HepG2 (cell line): ENCODE results near the gene EVL. TPM values are rescaled to one million over a fixed set of nuclear protein-coding genes. Genes with fewer than 3 reads are reported as not detected.

Experiments used
- ATAC-seq: fragments of 200-7000 bp; cut with Tn5 transposase; 3 replicates; pipeline ENCODE4 v1.9.1; 2020; ENCODE audit warnings: mild to moderate bottlenecking, moderate library complexity
- BruUV-seq: library from RNA; stranded (reverse); fragments of 400-500 nt; replicated peaks from 2 replicates; lab custom pipeline; 2021; lab: Mats Ljungman, UMichigan
- CTCF ChIA-PET: fragments of 300-600 bp; formaldehyde crosslinking; extraction: SDS; loops from one replicate; lab custom pipeline; 2021; ENCODE audit warnings: low total read pairs, inconsistent platforms, low intra/inter-chr PET ratio; lab: Yijun Ruan, JAX
- POLR2A ChIA-PET: fragments of 350-600 bp; sonication (Branson Sonifier 250); formaldehyde crosslinking; loops from one replicate; lab custom pipeline; 2020; ENCODE audit warnings: antibody characterized with exemption, inconsistent platforms; lab: Yijun Ruan, JAX
- DNase-seq: peaks from one replicate; pipeline ENCODE4 v3.0.0-alpha.2; 2015; ENCODE audit warnings: low spot score
- FAIRE-seq: peaks from 3 replicates; lab custom pipeline; 2011; peaks lifted over from hg19 to GRCh38; lab: Jason Lieb, UNC
- H2AFZ ChIP-seq: one replicate; pipeline ENCODE4 v1.6.1; 2011; ENCODE audit warnings: low read length, inconsistent platforms
- H3K27ac ChIP-seq: fragments of 300-600 bp; 3 replicates; pipeline ENCODE4 v1.8.0; 2011; ENCODE audit warnings: mixed run types, mild to moderate bottlenecking, mixed read lengths, low read length, inconsistent platforms; ENCODE audit not compliant: insufficient read depth; ENCODE audit errors: extremely low read length
- H3K27me3 ChIP-seq, 2 experiments: fragments of 200-600 bp in 1 of 2; 2 replicates in 1 of 2; 3 replicates in 1 of 2; pipeline versions ENCODE4 v1.6.0 to v1.8.0; 2011; ENCODE audit warnings: low read length in 2 of 2, mild to moderate bottlenecking in 2 of 2, moderate library complexity in 2 of 2, inconsistent platforms in 1 of 2; ENCODE audit not compliant: insufficient read depth in 2 of 2, control insufficient read depth in 1 of 2
- H3K36me3 ChIP-seq, 2 experiments: fragments of 200-600 bp in 1 of 2; replicated peaks in 1 of 2; 2 replicates in 1 of 2; 3 replicates in 1 of 2; pipeline versions ENCODE4 v1.5.1 to v1.8.0; 2011; ENCODE audit warnings: low read length in 2 of 2, inconsistent platforms in 1 of 2; ENCODE audit not compliant: insufficient read depth in 2 of 2, control insufficient read depth in 1 of 2
- H3K4me1 ChIP-seq: 2 replicates; pipeline ENCODE4 v1.5.1; 2012; ENCODE audit warnings: low read length, inconsistent platforms; ENCODE audit not compliant: insufficient read depth
- H3K4me2 ChIP-seq: 2 replicates; pipeline ENCODE4 v1.6.0; 2011; ENCODE audit warnings: low read depth, low read length, inconsistent platforms
- H3K4me3 ChIP-seq, 3 experiments: fragments of 200-600 bp in 1 of 3; sonication (generic), shearing (Covaris generic) in 1 of 3; replicated peaks in 1 of 3; 2 replicates each; pipeline ENCODE4 v1.5.1; 2011 to 2016; ENCODE audit warnings: low read length in 3 of 3, inconsistent platforms in 2 of 3, low read depth in 2 of 3, mild to moderate bottlenecking in 2 of 3, control low read depth in 1 of 3, mixed read lengths in 1 of 3; ENCODE audit not compliant: insufficient read depth in 1 of 3
- H3K79me2 ChIP-seq: one replicate; pipeline ENCODE4 v1.6.1; 2011; ENCODE audit warnings: low read length, inconsistent platforms; ENCODE audit not compliant: insufficient read depth
- H3K9ac ChIP-seq: 2 replicates; pipeline ENCODE4 v1.6.0; 2011; ENCODE audit warnings: mild to moderate bottlenecking, low read depth, low read length, inconsistent platforms; ENCODE audit not compliant: insufficient read depth
- H3K9me3 ChIP-seq: 2 replicates; pipeline ENCODE4 v1.5.1; 2012; ENCODE audit warnings: mild to moderate bottlenecking, low read length
- H4K20me1 ChIP-seq: 2 replicates; pipeline ENCODE4 v1.6.0; 2011; ENCODE audit warnings: inconsistent platforms, mild to moderate bottlenecking, low read length, moderate library complexity; ENCODE audit not compliant: insufficient read depth
- ATM ChIP-seq: fragments of 450-650 bp; IDR thresholded peaks from 2 replicates; pipeline ENCODE4 v1.7.1; 2017; ENCODE audit warnings: mild to moderate bottlenecking, borderline replicate concordance
- CERS6 ChIP-seq: sonication (generic); formaldehyde crosslinking; IDR thresholded peaks from 2 replicates; pipeline ENCODE4 v1.5.0; 2020; ENCODE audit warnings: missing genetic modification reagents
- FLYWCH1 ChIP-seq: sonication (generic); formaldehyde crosslinking; IDR thresholded peaks from 2 replicates; pipeline ENCODE4 v1.8.1; 2023; ENCODE audit warnings: mild to moderate bottlenecking, missing genetic modification reagents
- KDM3A ChIP-seq: IDR thresholded peaks from 2 replicates; pipeline ENCODE4 v1.6.1; 2018; ENCODE audit warnings: low read depth, missing compliant biosample characterization
- KDM6A ChIP-seq: IDR thresholded peaks from 2 replicates; pipeline ENCODE4 v1.6.1; 2016; ENCODE audit warnings: low read depth
- MEIS1 ChIP-seq: sonication (generic); formaldehyde crosslinking; IDR thresholded peaks from 2 replicates; pipeline ENCODE4 v1.9.0; 2021; ENCODE audit warnings: mild to moderate bottlenecking, missing genetic modification reagents, moderate library complexity, borderline replicate concordance
- MXD3 ChIP-seq: IDR thresholded peaks from 2 replicates; pipeline ENCODE4 v1.6.1; 2016; ENCODE audit warnings: mild to moderate bottlenecking, missing biosample characterization, missing genetic modification reagents
- RAD51 ChIP-seq: fragments of 450-650 bp; IDR thresholded peaks from 2 replicates; pipeline ENCODE4 v1.6.1; 2016; ENCODE audit warnings: borderline replicate concordance
- REXO4 ChIP-seq: sonication (generic); formaldehyde crosslinking; IDR thresholded peaks from 2 replicates; pipeline ENCODE4 v1.8.0; 2022; ENCODE audit warnings: missing genetic modification reagents, mild to moderate bottlenecking, borderline replicate concordance
- ZNF207 ChIP-seq: fragments of 450-650 bp; IDR thresholded peaks from 2 replicates; pipeline ENCODE4 v1.6.1; 2016; ENCODE audit warnings: antibody characterized with exemption, borderline replicate concordance
- ZNF432 ChIP-seq: sonication (generic); formaldehyde crosslinking; IDR thresholded peaks from 2 replicates; pipeline ENCODE4 v1.5.0; 2020; ENCODE audit warnings: missing genetic modification reagents, mild to moderate bottlenecking, borderline replicate concordance
- ZNF510 ChIP-seq: sonication (generic); formaldehyde crosslinking; IDR thresholded peaks from 2 replicates; pipeline ENCODE4 v1.4.0; 2020; ENCODE audit warnings: low read depth, mild to moderate bottlenecking, missing genetic modification reagents
- WGBS: methylation state at CpG from one replicate; pipeline ENCODE4 v1.1.6; 2017; ENCODE audit warnings: low lambda C conversion rate; 5-methylcytosine and 5-hydroxymethylcytosine counted together
- in situ Hi-C: cut with HindIII; loops from 2 replicates; pipeline ENCODE4 v1.10.0; 2017; ENCODE audit warnings: low pct_unique_long_range_greater_than_20kb; ENCODE audit not compliant: extremely low pct_ligation_motif_present
- intact Hi-C: fragments of 100-400 bp; cut with micrococcal nuclease; formaldehyde crosslinking; loops from one replicate; pipeline ENCODE4 v1.10.0; 2022; ENCODE audit not compliant: unreplicated experiment
- polyA plus RNA-seq, 8 experiments: library from polyadenylated mRNA; depleted of rRNA in 3 of 8; stranded (reverse) in 7 of 8; unstranded in 1 of 8; fragments of >200 nt; fragmentation: Illumina TruSeq in 4 of 8; extraction: Trizol in 4 of 8; gene quantifications; 2 replicates each; pipeline versions ENCODE4 v1.2.1 to v1.2.3, GENCODE V29; 2011 to 2016; ENCODE audit warnings: low read depth in 4 of 8, missing spikeins in 1 of 8, mixed read lengths in 1 of 8; ENCODE audit not compliant: insufficient read depth in 1 of 8
- total RNA-seq, 5 experiments: library from RNA; depleted of rRNA; stranded (reverse); fragments of >200 nt; fragmentation: Illumina TruSeq; extraction: Trizol; gene quantifications; 2 replicates each; pipeline ENCODE4 v1.2.3, GENCODE V29; 2016; ENCODE audit warnings: low read depth in 1 of 5
- TF ChIP-seq, protein P1 (sequence below): sonication (generic); formaldehyde crosslinking; IDR thresholded peaks from 2 replicates; pipeline ENCODE4 v1.5.0; 2020; ENCODE audit warnings: missing genetic modification reagents

Gene EVL
- total and polyA plus RNA-seq, 2 of the 13 experiments (the other 11 are each of a cell fraction or from before 2014, with no cell fraction given) = 15.1 to 31.2 TPM

DNA sequence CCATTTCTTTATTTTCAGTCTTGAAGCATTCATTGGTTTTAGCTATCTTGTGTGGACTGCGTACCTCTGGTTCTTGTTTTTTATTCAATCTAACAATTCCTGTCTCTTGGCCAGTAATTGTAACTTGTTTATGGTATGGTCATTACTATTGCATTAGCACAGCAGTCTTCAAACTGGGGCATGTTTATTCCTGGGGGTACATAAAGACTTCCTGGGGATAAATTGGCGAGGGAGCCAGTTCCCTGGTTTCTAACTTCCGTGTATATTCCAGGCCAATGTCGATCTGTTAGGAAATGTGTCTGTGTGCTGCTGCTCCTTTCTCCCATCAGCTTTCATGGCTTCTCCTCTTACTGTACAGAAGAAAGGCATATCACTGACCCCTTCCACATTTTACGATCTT is 13.7 kb upstream of the EVL start:
- FAIRE-seq (no peak), ATAC-seq (no peak), DNase-seq (no peak)
- H3K36me3 ChIP-seq = no peaks in the 10 kb centered on the region
- in situ Hi-C loops = no loop called here
- no peaks in the 10 kb centered on the region for H3K9me3 ChIP-seq
- BruUV-seq = no TSS peak
- POLR2A ChIA-PET = no interaction called here
- no peaks in the 10 kb centered on the region for H4K20me1 ChIP-seq
- no peak overlapping the region for H3K9ac ChIP-seq
- TF ChIP-seq KDM6A (CRISPR knock-in tag) (no peak), ZNF207 (no peak), RAD51 (no peak), REXO4 (CRISPR knock-in tag) (no peak), ZNF510 (CRISPR knock-in tag) (no peak), FLYWCH1 (CRISPR knock-in tag) (no peak), KDM3A (CRISPR knock-in tag) (no peak), ZNF432 (CRISPR knock-in tag) (no peak), MEIS1 (CRISPR knock-in tag) (no peak), MXD3 (CRISPR knock-in tag) (no peak), ATM (no peak), CERS6 (CRISPR knock-in tag) (no peak)
- TF ChIP-seq, protein P1, sequence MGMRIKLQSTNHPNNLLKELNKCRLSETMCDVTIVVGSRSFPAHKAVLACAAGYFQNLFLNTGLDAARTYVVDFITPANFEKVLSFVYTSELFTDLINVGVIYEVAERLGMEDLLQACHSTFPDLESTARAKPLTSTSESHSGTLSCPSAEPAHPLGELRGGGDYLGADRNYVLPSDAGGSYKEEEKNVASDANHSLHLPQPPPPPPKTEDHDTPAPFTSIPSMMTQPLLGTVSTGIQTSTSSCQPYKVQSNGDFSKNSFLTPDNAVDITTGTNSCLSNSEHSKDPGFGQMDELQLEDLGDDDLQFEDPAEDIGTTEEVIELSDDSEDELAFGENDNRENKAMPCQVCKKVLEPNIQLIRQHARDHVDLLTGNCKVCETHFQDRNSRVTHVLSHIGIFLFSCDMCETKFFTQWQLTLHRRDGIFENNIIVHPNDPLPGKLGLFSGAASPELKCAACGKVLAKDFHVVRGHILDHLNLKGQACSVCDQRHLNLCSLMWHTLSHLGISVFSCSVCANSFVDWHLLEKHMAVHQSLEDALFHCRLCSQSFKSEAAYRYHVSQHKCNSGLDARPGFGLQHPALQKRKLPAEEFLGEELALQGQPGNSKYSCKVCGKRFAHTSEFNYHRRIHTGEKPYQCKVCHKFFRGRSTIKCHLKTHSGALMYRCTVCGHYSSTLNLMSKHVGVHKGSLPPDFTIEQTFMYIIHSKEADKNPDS (CRISPR knock-in tag) = no peak
- H2AFZ ChIP-seq = no peak overlapping the region
- intact Hi-C loops = no loop called here
- WGBS = 95% methylated on average over 5 of the region's 5 CpGs
- peaks cover under 1% of the 10 kb centered on the region for H3K79me2 ChIP-seq
- H3K4me2 ChIP-seq = no peak overlapping the region
- H3K27me3 ChIP-seq = no peaks in the 10 kb centered on the region
- CTCF ChIA-PET = no interaction called here
- H3K4me1 ChIP-seq = peaks cover 27% of the 10 kb centered on the region
- no peak overlapping the region for H3K4me3 ChIP-seq
- no peak overlapping the region for H3K27ac ChIP-seq
